HepG2 (cell line): Measurements from ENCODE around the gene CAMSAP2. TPM values are rescaled to one million over a fixed set of nuclear protein-coding genes. Genes with fewer than 3 reads are reported as not detected.

Experiments
- CHD2 ChIP-seq: IDR thresholded peaks from 2 replicates; pipeline ENCODE4 v1.6.1; 2011; ENCODE audit warnings: low read depth, low read length, improper control_type of control experiment
- HDAC2 ChIP-seq: sonication (generic); formaldehyde crosslinking; IDR thresholded peaks from 2 replicates; pipeline ENCODE4 v1.4.0; 2020; ENCODE audit warnings: missing genetic modification reagents
- HDAC6 ChIP-seq: fragments of 200-600 bp; sonication (generic); IDR thresholded peaks from 2 replicates; pipeline ENCODE4 v1.7.0; 2017; ENCODE audit warnings: mild to moderate bottlenecking, antibody characterized with exemption, low read length, low read depth
- HNRNPUL1 ChIP-seq: fragments of 200-400 bp; formaldehyde crosslinking; IDR thresholded peaks from 2 replicates; pipeline ENCODE4 v1.6.1; 2017; ENCODE audit warnings: low read depth, mild to moderate bottlenecking, low read length, moderate library complexity
- MTA3 ChIP-seq: sonication (generic); formaldehyde crosslinking; IDR thresholded peaks from 2 replicates; pipeline ENCODE4 v1.4.0; 2020; ENCODE audit warnings: missing genetic modification reagents
- MYNN ChIP-seq: sonication (generic); formaldehyde crosslinking; IDR thresholded peaks from 2 replicates; pipeline ENCODE4 v1.4.0; 2020; ENCODE audit warnings: mild to moderate bottlenecking, low read depth, missing genetic modification reagents
- NR3C1 ChIP-seq: sonication (generic); formaldehyde crosslinking; IDR thresholded peaks from 2 replicates; pipeline ENCODE4 v1.4.0; 2020; ENCODE audit warnings: missing genetic modification reagents
- SCMH1 ChIP-seq: sonication (generic); formaldehyde crosslinking; IDR thresholded peaks from 2 replicates; pipeline ENCODE4 v1.9.0; 2021; ENCODE audit warnings: missing genetic modification reagents, mild to moderate bottlenecking, borderline replicate concordance
- SOX13 ChIP-seq, 3 experiments: fragments of 450-650 bp in 1 of 3; sonication (generic) in 1 of 3; formaldehyde crosslinking in 1 of 3; IDR thresholded peaks in 2 of 3; conservative IDR thresholded peaks in 1 of 3; 2 replicates each; pipeline versions ENCODE4 v1.5.0 to v1.6.1; 2016 to 2020; ENCODE audit warnings: antibody characterized with exemption in 1 of 3, mild to moderate bottlenecking in 1 of 3, missing compliant biosample characterization in 1 of 3, missing genetic modification reagents in 1 of 3, moderate library complexity in 1 of 3
- ZBTB21 ChIP-seq: sonication (generic); formaldehyde crosslinking; IDR thresholded peaks from 2 replicates; pipeline ENCODE4 v1.4.0; 2020; ENCODE audit warnings: missing genetic modification reagents
- ZNF232 ChIP-seq: sonication (generic); formaldehyde crosslinking; IDR thresholded peaks from 2 replicates; pipeline ENCODE4 v1.4.0; 2020; ENCODE audit warnings: missing genetic modification reagents, borderline replicate concordance
- ZNF30 ChIP-seq: sonication (generic); formaldehyde crosslinking; IDR thresholded peaks from 2 replicates; pipeline ENCODE4 v1.5.0; 2020; ENCODE audit warnings: mild to moderate bottlenecking, missing genetic modification reagents
- ZNF44 ChIP-seq: sonication (generic); formaldehyde crosslinking; IDR thresholded peaks from 2 replicates; pipeline ENCODE4 v1.5.1; 2020; ENCODE audit warnings: mild to moderate bottlenecking, missing genetic modification reagents
- ZNF550 ChIP-seq: sonication (generic); formaldehyde crosslinking; IDR thresholded peaks from 2 replicates; pipeline ENCODE4 v1.4.0; 2020; ENCODE audit warnings: mild to moderate bottlenecking, missing genetic modification reagents, borderline replicate concordance
- ZNF577 ChIP-seq: sonication (generic); formaldehyde crosslinking; IDR thresholded peaks from 2 replicates; pipeline ENCODE4 v1.4.0; 2020; ENCODE audit warnings: mild to moderate bottlenecking, low read depth, missing genetic modification reagents, borderline replicate concordance
- ZNF746 ChIP-seq: sonication (generic); formaldehyde crosslinking; IDR thresholded peaks from 2 replicates; pipeline ENCODE4 v1.8.0; 2022; ENCODE audit warnings: mild to moderate bottlenecking, missing genetic modification reagents
- ZNF766 ChIP-seq: sonication (generic); formaldehyde crosslinking; IDR thresholded peaks from 2 replicates; pipeline ENCODE4 v1.5.0; 2020; ENCODE audit warnings: missing genetic modification reagents, borderline replicate concordance
- polyA plus RNA-seq, 8 experiments: library from polyadenylated mRNA; depleted of rRNA in 3 of 8; stranded (reverse) in 7 of 8; unstranded in 1 of 8; fragments of >200 nt; fragmentation: Illumina TruSeq in 4 of 8; extraction: Trizol in 4 of 8; gene quantifications; 2 replicates each; pipeline versions ENCODE4 v1.2.1 to v1.2.3, GENCODE V29; 2011 to 2016; ENCODE audit warnings: low read depth in 4 of 8, missing spikeins in 1 of 8, mixed read lengths in 1 of 8; ENCODE audit not compliant: insufficient read depth in 1 of 8
- total RNA-seq, 5 experiments: library from RNA; depleted of rRNA; stranded (reverse); fragments of >200 nt; fragmentation: Illumina TruSeq; extraction: Trizol; gene quantifications; 2 replicates each; pipeline ENCODE4 v1.2.3, GENCODE V29; 2016; ENCODE audit warnings: low read depth in 1 of 5
- TF ChIP-seq, protein P1 (sequence below): sonication (generic); formaldehyde crosslinking; IDR thresholded peaks from 2 replicates; pipeline ENCODE4 v1.4.0; 2020; ENCODE audit warnings: mild to moderate bottlenecking, missing genetic modification reagents
- TF ChIP-seq, protein P2 (sequence below): IDR thresholded peaks from 2 replicates; pipeline ENCODE4 v1.6.1; 2016; ENCODE audit warnings: mild to moderate bottlenecking
- TF ChIP-seq, protein P3 (sequence below): sonication (generic); formaldehyde crosslinking; IDR thresholded peaks from 2 replicates; pipeline ENCODE4 v1.8.0; 2022; ENCODE audit warnings: missing genetic modification reagents, low read depth, mild to moderate bottlenecking, borderline replicate concordance
- TF ChIP-seq, protein P4 (sequence below): sonication (generic); formaldehyde crosslinking; IDR thresholded peaks from 2 replicates; pipeline ENCODE4 v1.4.0; 2020; ENCODE audit warnings: mild to moderate bottlenecking, missing genetic modification reagents
- TF ChIP-seq, protein P5 (sequence below): sonication (generic); formaldehyde crosslinking; conservative IDR thresholded peaks from 2 replicates; pipeline ENCODE4 v1.8.0; 2022; ENCODE audit warnings: missing genetic modification reagents

The CAMSAP2 gene
- total and polyA plus RNA-seq, 2 of the 13 experiments (the other 11 are each of a cell fraction or from before 2014, with no cell fraction given): 3.4 to 8.2 TPM

DNA sequence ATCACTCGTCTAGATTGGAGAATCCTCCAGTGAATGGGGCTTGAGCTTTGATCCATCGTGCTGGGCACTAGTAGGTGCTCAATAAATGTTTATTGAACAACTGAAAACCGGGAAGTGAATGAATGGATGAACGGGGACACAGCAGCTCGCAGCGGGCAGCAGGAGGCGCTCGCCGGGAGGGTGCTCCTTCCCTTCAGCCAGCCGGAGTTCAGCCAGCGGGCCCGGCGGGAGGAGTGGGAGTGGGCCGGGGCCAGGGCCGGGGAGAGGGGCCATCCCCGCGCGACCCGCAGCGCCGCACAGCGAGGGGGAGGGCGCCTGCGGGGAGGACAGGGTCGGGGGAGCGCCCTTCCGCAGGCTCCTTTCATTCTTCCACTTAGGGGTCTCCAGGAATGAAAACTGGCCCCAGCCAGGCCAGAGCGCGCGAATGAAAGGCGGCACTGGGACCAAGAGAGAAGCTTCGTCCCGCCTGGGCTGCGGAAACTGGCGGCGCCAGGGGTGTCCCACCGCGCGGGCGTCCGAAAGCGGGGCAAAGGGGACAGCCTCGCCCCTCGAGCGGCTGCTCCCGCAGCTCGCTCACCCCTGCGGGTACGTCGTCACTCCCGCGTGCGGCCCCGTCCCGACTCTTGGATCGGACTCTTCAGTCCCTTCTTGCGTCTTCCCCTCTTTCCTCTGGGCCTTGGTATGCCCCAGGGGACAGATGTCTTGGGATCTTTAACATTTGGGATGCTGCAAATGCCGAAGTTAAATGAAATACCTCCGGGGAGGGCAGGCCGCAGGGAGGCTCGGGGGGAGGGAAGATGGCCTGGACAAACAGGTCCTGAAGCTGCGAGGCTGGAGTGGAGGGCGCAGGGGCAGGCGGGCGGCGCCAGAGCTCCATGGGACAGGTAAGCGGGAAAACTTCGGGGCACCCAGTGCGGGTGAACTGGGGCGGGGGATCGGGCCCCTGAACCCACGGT is 152.4 kb downstream of the CAMSAP2 start (continued):
- TF ChIP-seq, protein P1, sequence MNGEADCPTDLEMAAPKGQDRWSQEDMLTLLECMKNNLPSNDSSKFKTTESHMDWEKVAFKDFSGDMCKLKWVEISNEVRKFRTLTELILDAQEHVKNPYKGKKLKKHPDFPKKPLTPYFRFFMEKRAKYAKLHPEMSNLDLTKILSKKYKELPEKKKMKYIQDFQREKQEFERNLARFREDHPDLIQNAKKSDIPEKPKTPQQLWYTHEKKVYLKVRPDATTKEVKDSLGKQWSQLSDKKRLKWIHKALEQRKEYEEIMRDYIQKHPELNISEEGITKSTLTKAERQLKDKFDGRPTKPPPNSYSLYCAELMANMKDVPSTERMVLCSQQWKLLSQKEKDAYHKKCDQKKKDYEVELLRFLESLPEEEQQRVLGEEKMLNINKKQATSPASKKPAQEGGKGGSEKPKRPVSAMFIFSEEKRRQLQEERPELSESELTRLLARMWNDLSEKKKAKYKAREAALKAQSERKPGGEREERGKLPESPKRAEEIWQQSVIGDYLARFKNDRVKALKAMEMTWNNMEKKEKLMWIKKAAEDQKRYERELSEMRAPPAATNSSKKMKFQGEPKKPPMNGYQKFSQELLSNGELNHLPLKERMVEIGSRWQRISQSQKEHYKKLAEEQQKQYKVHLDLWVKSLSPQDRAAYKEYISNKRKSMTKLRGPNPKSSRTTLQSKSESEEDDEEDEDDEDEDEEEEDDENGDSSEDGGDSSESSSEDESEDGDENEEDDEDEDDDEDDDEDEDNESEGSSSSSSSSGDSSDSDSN: peak; percentile 53
- TF ChIP-seq SOX13 (IDR thresholded peaks at IDR 0.05): no peak
- TF ChIP-seq SOX13 (CRISPR knock-in tag; conservative IDR thresholded peaks at IDR 0.05 in 1 of 2, IDR thresholded peaks at IDR 0.05 in 1 of 2): no peak
- no peak for TF ChIP-seq NR3C1 (CRISPR knock-in tag)
- TF ChIP-seq MYNN (CRISPR knock-in tag): 0 out of 2 replicates have a peak, but pooled peaks have one; percentile 19
- no peak for TF ChIP-seq CHD2
- TF ChIP-seq, protein P2, sequence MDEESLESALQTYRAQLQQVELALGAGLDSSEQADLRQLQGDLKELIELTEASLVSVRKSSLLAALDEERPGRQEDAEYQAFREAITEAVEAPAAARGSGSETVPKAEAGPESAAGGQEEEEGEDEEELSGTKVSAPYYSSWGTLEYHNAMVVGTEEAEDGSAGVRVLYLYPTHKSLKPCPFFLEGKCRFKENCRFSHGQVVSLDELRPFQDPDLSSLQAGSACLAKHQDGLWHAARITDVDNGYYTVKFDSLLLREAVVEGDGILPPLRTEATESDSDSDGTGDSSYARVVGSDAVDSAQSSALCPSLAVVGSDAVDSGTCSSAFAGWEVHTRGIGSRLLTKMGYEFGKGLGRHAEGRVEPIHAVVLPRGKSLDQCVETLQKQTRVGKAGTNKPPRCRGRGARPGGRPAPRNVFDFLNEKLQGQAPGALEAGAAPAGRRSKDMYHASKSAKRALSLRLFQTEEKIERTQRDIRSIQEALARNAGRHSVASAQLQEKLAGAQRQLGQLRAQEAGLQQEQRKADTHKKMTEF (CRISPR knock-in tag): peak; percentile 56
- no peak; the same call in 1 of the 2 replicates for TF ChIP-seq HDAC2 (CRISPR knock-in tag)
- TF ChIP-seq HDAC6: no peak
- TF ChIP-seq ZNF577 (CRISPR knock-in tag): no peak
- TF ChIP-seq ZNF746 (CRISPR knock-in tag): no peak
- no peak for TF ChIP-seq ZNF550
- TF ChIP-seq, protein P3, sequence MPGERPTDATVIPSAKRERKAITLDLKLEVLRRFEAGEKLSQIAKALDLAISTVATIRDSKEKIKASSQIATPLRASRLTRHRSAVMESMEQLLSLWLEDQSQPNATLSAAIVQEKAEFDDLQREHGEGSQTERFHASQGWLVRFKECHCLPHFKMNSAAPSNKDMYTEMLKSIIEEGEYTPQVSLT: no peak
- TF ChIP-seq, protein P4, sequence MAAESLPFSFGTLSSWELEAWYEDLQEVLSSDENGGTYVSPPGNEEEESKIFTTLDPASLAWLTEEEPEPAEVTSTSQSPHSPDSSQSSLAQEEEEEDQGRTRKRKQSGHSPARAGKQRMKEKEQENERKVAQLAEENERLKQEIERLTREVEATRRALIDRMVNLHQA (CRISPR knock-in tag): no peak
- TF ChIP-seq ZNF232: no peak
- no peak for TF ChIP-seq ZBTB21
- TF ChIP-seq ZNF766 (CRISPR knock-in tag): no peak
- no peak for TF ChIP-seq ZNF30
- TF ChIP-seq, protein P5, sequence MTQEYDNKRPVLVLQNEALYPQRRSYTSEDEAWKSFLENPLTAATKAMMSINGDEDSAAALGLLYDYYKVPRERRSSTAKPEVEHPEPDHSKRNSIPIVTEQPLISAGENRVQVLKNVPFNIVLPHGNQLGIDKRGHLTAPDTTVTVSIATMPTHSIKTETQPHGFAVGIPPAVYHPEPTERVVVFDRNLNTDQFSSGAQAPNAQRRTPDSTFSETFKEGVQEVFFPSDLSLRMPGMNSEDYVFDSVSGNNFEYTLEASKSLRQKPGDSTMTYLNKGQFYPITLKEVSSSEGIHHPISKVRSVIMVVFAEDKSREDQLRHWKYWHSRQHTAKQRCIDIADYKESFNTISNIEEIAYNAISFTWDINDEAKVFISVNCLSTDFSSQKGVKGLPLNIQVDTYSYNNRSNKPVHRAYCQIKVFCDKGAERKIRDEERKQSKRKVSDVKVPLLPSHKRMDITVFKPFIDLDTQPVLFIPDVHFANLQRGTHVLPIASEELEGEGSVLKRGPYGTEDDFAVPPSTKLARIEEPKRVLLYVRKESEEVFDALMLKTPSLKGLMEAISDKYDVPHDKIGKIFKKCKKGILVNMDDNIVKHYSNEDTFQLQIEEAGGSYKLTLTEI (CRISPR knock-in tag): no peak
- TF ChIP-seq SCMH1 (CRISPR knock-in tag): no peak
- TF ChIP-seq HNRNPUL1: no peak
- no peak for TF ChIP-seq ZNF44 (CRISPR knock-in tag)
- TF ChIP-seq MTA3 (CRISPR knock-in tag): no peak
